GM23248 (cell line): Measurements from ENCODE around the gene FBXL5. TPM values are rescaled to one million over a fixed set of nuclear protein-coding genes. Genes with fewer than 3 reads are reported as not detected.

Source experiments
- DNase-seq: peaks from one replicate; pipeline ENCODE4 v3.0.0-alpha.2; 2015
- H2AFZ ChIP-seq: fragments of 200-600 bp; sonication (generic); 2 replicates; pipeline ENCODE4 v1.6.1; 2016; ENCODE audit warnings: antibody characterized with exemption
- H3F3A ChIP-seq: fragments of 200-600 bp; sonication (generic); 2 replicates; pipeline ENCODE4 v1.6.1; 2016; ENCODE audit warnings: mild to moderate bottlenecking, antibody characterized with exemption, mixed run types; ENCODE audit not compliant: insufficient read depth
- H3K27ac ChIP-seq: fragments of 200-600 bp; sonication (generic); 2 replicates; pipeline ENCODE4 v1.5.1; 2016; ENCODE audit warnings: mild to moderate bottlenecking
- H3K27me3 ChIP-seq: fragments of 200-600 bp; sonication (generic); replicated peaks from 2 replicates; pipeline ENCODE4 v1.6.1; 2016; ENCODE audit warnings: mild to moderate bottlenecking; ENCODE audit not compliant: insufficient read depth
- H3K36me3 ChIP-seq: fragments of 200-600 bp; sonication (generic); 2 replicates; pipeline ENCODE4 v1.6.1; 2016; ENCODE audit warnings: low read depth, mild to moderate bottlenecking
- H3K4me1 ChIP-seq: fragments of 200-600 bp; sonication (generic); 2 replicates; pipeline ENCODE4 v1.6.1; 2016; ENCODE audit warnings: mild to moderate bottlenecking; ENCODE audit not compliant: insufficient read depth
- H3K4me2 ChIP-seq: fragments of 200-600 bp; sonication (generic); one replicate; pipeline ENCODE4 v1.6.1; 2016; ENCODE audit warnings: mild to moderate bottlenecking; ENCODE audit not compliant: unreplicated experiment
- H3K4me3 ChIP-seq: fragments of 200-600 bp; sonication (generic); 2 replicates; pipeline ENCODE4 v1.5.1; 2016; ENCODE audit warnings: mild to moderate bottlenecking
- H3K79me2 ChIP-seq: fragments of 200-600 bp; sonication (generic); 2 replicates; pipeline ENCODE4 v1.6.1; 2016; ENCODE audit warnings: mild to moderate bottlenecking; ENCODE audit not compliant: insufficient read depth
- H3K9ac ChIP-seq: fragments of 200-600 bp; sonication (generic); 2 replicates; pipeline ENCODE4 v1.6.1; 2016; ENCODE audit warnings: mild to moderate bottlenecking
- H3K9me2 ChIP-seq: fragments of 200-600 bp; sonication (generic); 2 replicates; pipeline ENCODE4 v1.6.1; 2016; ENCODE audit warnings: mixed run types, mild to moderate bottlenecking, moderate library complexity; ENCODE audit not compliant: insufficient read depth
- H3K9me3 ChIP-seq: fragments of 200-600 bp; sonication (generic); one replicate; pipeline ENCODE4 v1.6.1; 2017; ENCODE audit warnings: low read depth
- H4K20me1 ChIP-seq: fragments of 200-600 bp; sonication (generic); 2 replicates; pipeline ENCODE4 v1.6.0; 2016; ENCODE audit not compliant: insufficient read depth
- EZH2 ChIP-seq: fragments of 200-600 bp; sonication (generic); IDR thresholded peaks from 2 replicates; pipeline ENCODE4 v1.6.1; 2018; ENCODE audit warnings: antibody characterized with exemption, mild to moderate bottlenecking; ENCODE audit not compliant: insufficient read depth, poor library complexity, severe bottlenecking
- EZH2phosphoT487 ChIP-seq: fragments of 200-600 bp; sonication (generic); IDR thresholded peaks from 2 replicates; pipeline ENCODE4 v1.6.1; 2018; ENCODE audit warnings: antibody characterized with exemption, moderate library complexity, mild to moderate bottlenecking, low read depth; ENCODE audit not compliant: insufficient read depth
- WGBS, 2 experiments: methylation state at CpG; one replicate each; pipeline ENCODE4 v1.1.6; 2015 to 2017; ENCODE audit warnings: low lambda C conversion rate in 2 of 2, low coverage in 1 of 2; ENCODE audit errors: missing lambda C conversion rate in 2 of 2; 5-methylcytosine and 5-hydroxymethylcytosine counted together
- in situ Hi-C: fragments of 300-500 bp; cut with MboI; formaldehyde crosslinking; loops from 2 replicates; pipeline ENCODE4 v1.15.0; 2020
- polyA plus RNA-seq: library from polyadenylated mRNA; unstranded; fragments of >200 nt; fragmentation: Nextera tagmentation; extraction: Ambion mirVana; gene quantifications from 2 replicates; pipeline ENCODE4 v1.2.1, GENCODE V29; 2016
- total RNA-seq: library from RNA; depleted of rRNA; stranded (reverse); fragments of >200 nt; shearing (Covaris generic); gene quantifications from 2 replicates; pipeline ENCODE4 v1.2.3, GENCODE V29; 2014

FBXL5 gene
- total and polyA plus RNA-seq, 2 experiments from 2014 or later: 55.6 to 82.7 TPM

DNA sequence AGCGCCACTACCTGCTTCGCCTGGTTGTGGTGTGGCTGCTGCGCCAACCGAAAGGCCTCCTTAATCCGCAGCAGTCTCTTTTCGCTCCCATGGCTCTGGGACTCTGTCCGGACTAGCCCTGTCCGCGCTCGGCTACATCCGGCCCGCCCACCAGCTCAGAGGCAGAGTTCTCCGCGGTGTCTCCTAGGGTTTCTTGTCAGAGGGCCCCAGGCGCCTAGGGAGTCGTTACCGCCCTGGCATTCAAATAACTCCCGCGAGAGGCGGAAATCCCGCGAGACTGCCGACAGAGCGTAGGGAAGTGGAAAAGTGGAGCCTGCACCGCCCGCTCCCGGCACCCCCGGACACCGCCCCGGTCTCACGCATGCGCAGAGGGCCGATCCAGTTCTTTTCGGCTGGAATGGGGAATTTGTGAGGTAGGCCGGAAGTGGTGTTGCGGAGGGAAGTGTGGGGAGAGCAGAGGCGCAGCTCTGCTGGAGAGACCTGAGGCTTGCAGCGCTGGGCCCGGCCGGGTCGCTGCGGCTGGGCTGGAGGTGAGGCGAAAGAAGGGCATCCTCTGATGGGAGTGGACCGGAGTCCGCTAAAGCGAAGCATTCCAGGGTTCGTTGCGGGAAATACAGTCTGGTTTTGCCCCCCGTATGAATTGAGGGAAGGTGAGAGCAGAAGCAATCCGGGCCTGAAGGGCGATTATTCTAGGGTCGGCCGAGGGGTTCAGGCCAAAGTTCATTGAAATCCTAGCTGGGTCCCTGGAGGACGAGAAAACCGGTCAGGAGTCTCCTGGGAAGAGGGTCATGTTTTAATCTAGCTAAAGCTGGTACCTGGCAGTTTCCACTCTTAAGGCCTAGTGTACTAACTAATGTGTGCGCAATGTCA lies 26.4 kb upstream of the FBXL5 start, which contains the start of gene FAM200B:
Gene FAM200B (plus strand): TSS at position 456 of the 870 bp plus-strand sequence. CDS start 5,151 bp downstream, outside the sequence.
- Histone ChIP-seq H3K27ac (peak within 1 kb of the TSS; percentile 83), H4K20me1 (no peaks in the 10 kb centered on the region), H3K27me3 (no peaks in the 10 kb centered on the region), H3K4me3 (peak within 1 kb of the TSS; percentile 88), H3K9me3 (no peaks in the 10 kb centered on the region), H3F3A (peaks cover 8% of the 10 kb centered on the region), H3K79me2 (peaks cover 96% of the 10 kb centered on the region), H2AFZ (peak within 1 kb of the TSS; percentile 85), H3K4me1 (peaks cover 44% of the 10 kb centered on the region), H3K9ac (peak within 1 kb of the TSS; percentile 97), H3K4me2 (peak within 1 kb of the TSS; percentile 95), H3K9me2 (no peaks in the 10 kb centered on the region; the same call in 1 of the 2 replicates), H3K36me3 (peaks cover 22% of the 10 kb centered on the region)
- no peak for TF ChIP-seq EZH2
- TF ChIP-seq EZH2phosphoT487: no peak
- in situ Hi-C loops: no loop called here
- peak; percentile 97 for DNase-seq
- WGBS, 2 experiments: 0 to 1% methylated on average over 56 of the region's 56 CpGs

GRCh38 chr4:15681067-15681371 lies 25.9 kb upstream of the FBXL5 start:
- H4K20me1 ChIP-seq: no peaks in the 10 kb centered on the region
- H3K36me3 ChIP-seq: peaks cover 16% of the 10 kb centered on the region
- H3K4me1 ChIP-seq: peaks cover 44% of the 10 kb centered on the region
- H3K4me3 ChIP-seq: peak overlapping the region; percentile 88
- peak overlapping the region; percentile 85 for H2AFZ ChIP-seq
- H3K27ac ChIP-seq: peak overlapping the region; percentile 69
- peak overlapping the region; percentile 97 for H3K9ac ChIP-seq
- in situ Hi-C loops: no loop called here
- 1% methylated on average over 14 of the region's 14 CpGs for WGBS, 2 experiments
- H3K4me2 ChIP-seq: peak overlapping the region; percentile 93
- TF ChIP-seq EZH2 (no peak), EZH2phosphoT487 (no peak)
- H3K79me2 ChIP-seq: peaks cover 96% of the 10 kb centered on the region
- H3F3A ChIP-seq: peaks cover 4% of the 10 kb centered on the region; the same call in 1 of the 2 replicates
- no peak for DNase-seq
- no peaks in the 10 kb centered on the region for H3K9me3 ChIP-seq
- H3K9me2 ChIP-seq: no peaks in the 10 kb centered on the region; the same call in 1 of the 2 replicates
- no peaks in the 10 kb centered on the region for H3K27me3 ChIP-seq

- no peak for TF ChIP-seq EZH2
- no peak for TF ChIP-seq EZH2phosphoT487
- peak; percentile 48 for DNase-seq
- Histone ChIP-seq H3F3A (peaks cover 4% of the 10 kb centered on the region; the same call in 1 of the 2 replicates), H3K9ac (no peak overlapping the region), H3K4me1 (peaks cover 27% of the 10 kb centered on the region), H3K27ac (no peak overlapping the region), H3K36me3 (no peaks in the 10 kb centered on the region), H3K9me3 (no peaks in the 10 kb centered on the region), H3K9me2 (no peaks in the 10 kb centered on the region), H3K4me2 (peak overlapping the region; percentile 15), H2AFZ (no peak overlapping the region), H4K20me1 (no peaks in the 10 kb centered on the region), H3K79me2 (peaks cover 95% of the 10 kb centered on the region), H3K27me3 (no peaks in the 10 kb centered on the region), H3K4me3 (no peak overlapping the region)
- in situ Hi-C loops: no loop called here
- 98 to 100% methylated on average over 2 of the region's 2 CpGs for WGBS, 2 experiments
Measured at GRCh38 chr4:15677507-15677988, 22.4 kb upstream of the FBXL5 start.

- Histone ChIP-seq H2AFZ (no peak overlapping the region), H3K9ac (no peak overlapping the region), H3K79me2 (peaks cover 94% of the 10 kb centered on the region), H3K9me3 (no peaks in the 10 kb centered on the region), H3K27me3 (no peaks in the 10 kb centered on the region), H4K20me1 (no peaks in the 10 kb centered on the region), H3K9me2 (no peaks in the 10 kb centered on the region), H3K4me3 (no peak overlapping the region), H3F3A (peaks cover 4% of the 10 kb centered on the region; the same call in 1 of the 2 replicates), H3K36me3 (no peaks in the 10 kb centered on the region), H3K4me1 (peaks cover 26% of the 10 kb centered on the region), H3K4me2 (peak overlapping the region; percentile 15), H3K27ac (no peak overlapping the region)
- DNase-seq: no peak
- TF ChIP-seq EZH2 (no peak), EZH2phosphoT487 (no peak)
- 98 to 99% methylated on average over 6 of the region's 6 CpGs for WGBS, 2 experiments
- in situ Hi-C loops: no loop called here
Measured at GRCh38 chr4:15676899-15677298, 21.7 kb upstream of the FBXL5 start.
